GM19452 (cell line): ENCODE results near the gene ITSN2.

Source experiments
- ATAC-seq: cut with Tn5 transposase; IDR thresholded peaks from one replicate; pipeline ENCODE4 v1.9.1; 2021; ENCODE audit not compliant: unreplicated experiment

The ITSN2 gene

GRCh38 chr2:24337890-24338289, 22.4 kb downstream of the ITSN2 start:
- ATAC-seq, result no peak

DNA sequence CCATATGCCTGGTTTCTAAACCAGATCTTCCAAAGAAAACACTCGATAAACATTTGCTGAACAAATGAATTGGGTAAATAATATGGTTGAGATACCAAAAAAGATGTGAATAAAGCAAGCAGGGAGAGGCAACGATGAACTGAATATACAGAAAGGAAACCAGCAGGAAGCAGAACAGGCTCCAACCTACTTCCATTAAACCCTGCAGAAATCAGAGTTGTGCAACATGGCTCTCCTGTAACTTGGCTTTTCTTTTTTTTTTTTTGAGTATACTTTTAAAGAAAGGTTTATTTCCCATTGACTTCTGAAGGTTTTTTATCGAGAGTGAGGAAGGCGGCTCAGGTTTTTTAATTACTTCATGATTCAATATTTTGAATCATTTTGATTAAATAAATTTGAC, 23.5 kb downstream of the ITSN2 start:
- ATAC-seq, result no peak

DNA sequence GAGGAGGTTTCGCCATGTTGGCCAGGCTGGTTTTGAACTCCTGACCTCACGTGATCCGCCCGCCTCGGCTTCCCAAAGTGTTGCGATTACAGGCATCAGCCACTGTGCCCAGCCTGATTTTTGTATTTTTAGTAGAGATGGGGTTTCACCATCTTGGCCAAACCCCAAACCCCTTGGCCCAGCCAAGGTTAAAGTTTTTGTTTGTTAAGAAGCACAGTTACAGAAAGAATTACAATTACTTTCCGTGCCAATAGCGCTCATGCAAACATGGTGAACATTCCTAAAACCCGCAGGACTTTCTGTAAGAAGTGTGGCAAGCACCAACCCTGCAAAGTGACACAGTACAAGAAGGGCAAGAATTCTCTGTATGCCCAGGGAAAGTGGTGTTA, 26.1 kb downstream of the ITSN2 start:
- no peak for ATAC-seq

- no peak for ATAC-seq
Measured at GRCh38 chr2:24332791-24333540, 27.4 kb downstream of the ITSN2 start.

- ATAC-seq, result no peak
Measured at GRCh38 chr2:24330161-24330560, 30.2 kb downstream of the ITSN2 start.

GRCh38 chr2:24329700-24330099, 30.6 kb downstream of the ITSN2 start:
- ATAC-seq, result no peak

- ATAC-seq, result no peak
Measured at GRCh38 chr2:24328010-24328409, 32.3 kb downstream of the ITSN2 start.

DNA sequence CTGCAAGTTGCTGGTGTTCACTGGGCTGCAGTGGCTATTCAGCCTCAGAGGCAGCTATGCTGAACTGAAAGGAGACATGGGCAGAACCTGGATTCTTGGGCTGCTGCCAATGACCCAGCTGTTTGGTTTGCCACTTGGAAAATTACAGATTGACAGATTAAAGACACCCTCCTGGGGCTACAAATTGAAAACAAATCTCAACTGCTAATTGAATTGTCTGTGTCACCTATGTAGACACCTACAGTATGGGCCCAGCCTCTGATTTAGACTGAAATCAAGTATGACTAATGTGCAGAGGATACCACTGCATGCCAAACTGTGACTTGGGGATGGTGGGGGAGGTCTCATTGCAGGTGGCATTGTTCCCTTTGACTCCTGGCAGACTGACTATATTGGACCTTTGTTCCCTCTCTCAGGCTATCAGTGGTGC, 42.8 kb downstream of the ITSN2 start:
- no peak for ATAC-seq

GRCh38 chr2:24315669-24316068, 44.7 kb downstream of the ITSN2 start:
- peak; percentile 77 for ATAC-seq

- ATAC-seq, result no peak
Measured at GRCh38 chr2:24313744-24314632, 46.3 kb downstream of the ITSN2 start.

- no peak for ATAC-seq
Measured at GRCh38 chr2:24307961-24308360, 52.4 kb downstream of the ITSN2 start.

DNA sequence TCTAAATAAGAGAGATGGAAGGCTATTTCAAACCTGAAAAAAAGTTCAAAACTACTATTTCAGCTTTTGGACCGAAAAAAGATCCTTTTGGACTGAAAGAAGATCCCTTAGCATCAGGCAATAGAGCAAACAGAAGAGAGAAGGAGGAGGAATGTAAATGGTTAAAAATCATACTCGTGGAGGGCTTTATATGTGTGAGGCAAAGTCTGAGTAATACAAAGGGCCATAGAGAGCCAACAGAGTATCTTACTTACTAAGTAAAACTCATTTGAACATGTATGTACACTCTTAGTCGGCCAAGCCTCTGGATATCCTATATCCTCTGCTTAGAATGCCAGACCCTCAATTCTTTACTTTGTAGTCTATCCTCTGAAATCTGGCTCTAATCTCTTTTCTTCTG, 55.7 kb downstream of the ITSN2 start:
- no peak for ATAC-seq

DNA sequence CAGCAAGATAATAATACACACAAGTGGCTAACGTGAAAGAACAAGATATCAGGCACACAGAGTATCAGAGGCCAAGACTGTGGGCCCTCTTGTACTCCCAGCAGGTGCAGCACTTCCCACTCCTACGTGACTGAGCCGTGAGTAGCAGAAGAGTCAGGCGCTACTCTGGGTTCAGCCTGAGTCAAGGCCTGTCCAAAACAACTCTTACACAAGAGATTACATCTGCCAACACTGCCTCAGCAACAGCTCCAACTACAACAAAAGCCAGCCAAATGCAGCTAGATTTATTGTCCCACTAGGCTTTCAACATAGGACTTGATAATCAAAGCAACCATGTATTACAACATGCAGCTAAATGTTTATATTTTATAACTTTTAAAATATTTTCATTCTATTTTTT, 56.2 kb downstream of the ITSN2 start:
- ATAC-seq, result no peak

GRCh38 chr2:24301599-24301998, 58.7 kb downstream of the ITSN2 start:
- no peak for ATAC-seq

DNA sequence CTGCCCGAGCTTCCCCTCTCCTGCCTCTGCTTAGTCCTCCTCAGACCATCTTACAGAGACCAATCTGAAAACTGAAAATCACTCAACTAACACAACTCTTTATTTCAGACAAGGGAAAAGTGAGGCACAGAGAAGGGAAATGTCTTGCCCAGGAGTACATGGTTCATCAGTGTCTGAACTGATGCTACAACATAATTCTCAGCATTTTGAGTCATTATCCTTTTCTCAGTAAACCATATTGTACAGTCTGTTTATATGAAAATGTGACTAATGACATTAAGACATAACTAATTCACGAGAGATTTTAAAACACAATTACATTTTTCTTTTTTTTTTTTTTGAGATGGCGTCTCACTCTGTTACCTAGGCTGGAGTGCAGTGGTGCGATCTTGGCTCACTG, 62.7 kb downstream of the ITSN2 start:
- ATAC-seq, result no peak

DNA sequence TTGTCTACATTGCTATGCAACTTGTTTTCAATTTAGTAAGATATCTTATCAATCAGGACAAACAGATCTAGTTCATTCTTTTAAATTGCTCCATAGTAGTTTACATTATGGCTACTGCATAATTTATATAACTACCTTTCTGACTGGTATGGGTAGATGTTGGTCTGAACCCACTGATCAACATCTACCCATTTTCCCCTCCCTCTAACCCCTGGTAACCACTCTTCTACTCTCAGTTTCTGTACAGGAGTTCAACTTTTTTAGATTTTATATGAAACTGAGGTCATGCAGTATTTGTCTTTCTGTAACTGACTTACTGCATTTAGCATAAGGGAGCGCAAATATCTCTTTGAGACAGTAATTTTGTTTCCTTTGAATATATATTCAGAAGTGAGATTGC, 73.2 kb downstream of the ITSN2 start:
- ATAC-seq, result no peak

DNA sequence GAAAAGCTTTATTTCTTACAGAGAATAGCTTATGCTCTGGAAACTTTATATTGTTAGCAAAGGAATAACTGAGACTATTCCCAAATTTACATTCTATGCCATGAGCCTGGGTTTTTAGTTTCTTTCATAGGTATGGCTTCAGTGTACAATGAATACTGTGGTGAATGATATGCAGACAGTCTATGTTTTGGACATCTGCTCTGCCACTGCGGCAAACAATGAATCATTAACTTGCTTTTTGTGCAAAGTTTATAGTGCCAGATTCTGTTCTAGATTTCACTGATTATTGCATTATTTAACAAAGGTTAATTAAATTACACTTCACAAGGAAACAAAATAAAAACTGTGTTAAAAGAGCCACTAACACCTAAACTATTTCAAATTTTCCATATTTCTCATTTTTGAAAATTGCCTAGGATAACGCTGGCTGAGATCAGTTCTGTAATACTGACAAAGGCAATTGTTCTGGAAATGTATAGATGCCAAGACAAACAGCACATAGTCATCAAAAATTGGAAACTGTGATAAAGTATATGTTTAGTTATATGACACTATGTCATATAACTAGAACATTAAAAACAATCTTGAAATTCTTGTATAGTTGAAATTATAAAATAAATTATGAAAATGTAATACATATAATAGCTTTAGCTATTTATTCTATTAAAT, 74.7 kb downstream of the ITSN2 start:
- ATAC-seq, result no peak

DNA sequence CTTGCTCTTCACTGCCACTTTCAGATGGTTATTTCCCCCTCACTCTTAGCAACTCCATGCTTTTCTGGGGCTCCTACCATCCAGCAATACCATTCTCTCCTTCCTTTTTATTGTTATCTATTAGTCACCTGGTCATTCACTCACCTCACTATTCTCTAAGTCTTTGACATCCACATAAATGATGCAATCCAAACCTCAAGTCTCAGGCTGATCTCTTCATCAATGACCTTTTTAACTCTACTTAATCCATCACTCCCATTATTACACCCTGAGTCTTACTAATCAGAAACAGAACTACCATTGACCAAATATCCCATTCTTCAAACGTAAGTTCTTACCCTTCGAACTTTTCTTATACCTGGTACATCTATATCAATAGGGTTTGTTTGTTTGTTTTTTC, 79.7 kb downstream of the ITSN2 start:
- ATAC-seq, result no peak

DNA sequence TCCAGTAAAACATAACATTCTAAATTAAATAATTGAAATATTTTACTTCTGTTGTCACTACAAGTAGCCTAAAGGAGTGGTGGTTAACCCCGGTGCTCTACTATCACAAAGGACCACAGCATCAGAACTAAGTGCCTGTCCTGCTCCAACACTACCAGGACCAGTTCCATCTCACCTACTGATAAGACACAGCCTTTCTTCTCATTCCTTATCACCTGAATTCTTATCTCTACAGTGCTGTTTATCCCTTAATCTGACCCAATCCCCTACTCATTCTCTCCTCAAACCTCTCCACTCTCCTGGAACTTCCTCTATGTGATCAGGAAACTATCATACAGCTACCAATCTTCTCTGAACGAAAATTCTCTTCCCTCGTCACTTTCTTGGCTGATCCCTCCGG, 80.2 kb downstream of the ITSN2 start:
- no peak for ATAC-seq

GRCh38 chr2:24276349-24276899, 83.9 kb downstream of the ITSN2 start:
- ATAC-seq, result no peak

- ATAC-seq, result no peak
Measured at GRCh38 chr2:24274809-24275208, 85.5 kb downstream of the ITSN2 start.
